ENCODE measurements around the gene CETP. TPM values are rescaled to one million over a fixed set of nuclear protein-coding genes. Genes with fewer than 3 reads are reported as not detected.

Gene CETP
- total and polyA plus RNA-seq, 4 donors = 3.3 to 24.0 (median 6.3) TPM

GRCh38 chr16:57024894-57025680 is 63.3 kb downstream of the CETP start:
- TF ChIP-seq RAD21 (IDR thresholded peaks at IDR 0.05) (no peak), REST (IDR thresholded peaks at IDR 0.05) (no peak), JUND (IDR thresholded peaks at IDR 0.05) (no peak), GABPA (IDR thresholded peaks at IDR 0.05 in 1 of 2, conservative IDR thresholded peaks at IDR 0.05 in 1 of 2) (no peak), ZBTB33 (IDR thresholded peaks at IDR 0.05) (no peak), SP1 (IDR thresholded peaks at IDR 0.05) (no peak), FOXA1 (IDR thresholded peaks at IDR 0.05) (no peak), TAF1 (conservative IDR thresholded peaks at IDR 0.05) (no peak), HNF4G (IDR thresholded peaks at IDR 0.05) (no peak), NR2F2 (IDR thresholded peaks at IDR 0.05) (no peak), YY1 (IDR thresholded peaks at IDR 0.05) (no peak), RXRA (IDR thresholded peaks at IDR 0.05) (no peak), FOXA2 (IDR thresholded peaks at IDR 0.05) (no peak), MAX (IDR thresholded peaks at IDR 0.05) (no peak), HNF4A (conservative IDR thresholded peaks at IDR 0.05) (no peak), EGR1 (IDR thresholded peaks at IDR 0.05; ENCODE audit: low read depth in 2 of 2) (no peak)
- TF ChIP-seq, protein P1, sequence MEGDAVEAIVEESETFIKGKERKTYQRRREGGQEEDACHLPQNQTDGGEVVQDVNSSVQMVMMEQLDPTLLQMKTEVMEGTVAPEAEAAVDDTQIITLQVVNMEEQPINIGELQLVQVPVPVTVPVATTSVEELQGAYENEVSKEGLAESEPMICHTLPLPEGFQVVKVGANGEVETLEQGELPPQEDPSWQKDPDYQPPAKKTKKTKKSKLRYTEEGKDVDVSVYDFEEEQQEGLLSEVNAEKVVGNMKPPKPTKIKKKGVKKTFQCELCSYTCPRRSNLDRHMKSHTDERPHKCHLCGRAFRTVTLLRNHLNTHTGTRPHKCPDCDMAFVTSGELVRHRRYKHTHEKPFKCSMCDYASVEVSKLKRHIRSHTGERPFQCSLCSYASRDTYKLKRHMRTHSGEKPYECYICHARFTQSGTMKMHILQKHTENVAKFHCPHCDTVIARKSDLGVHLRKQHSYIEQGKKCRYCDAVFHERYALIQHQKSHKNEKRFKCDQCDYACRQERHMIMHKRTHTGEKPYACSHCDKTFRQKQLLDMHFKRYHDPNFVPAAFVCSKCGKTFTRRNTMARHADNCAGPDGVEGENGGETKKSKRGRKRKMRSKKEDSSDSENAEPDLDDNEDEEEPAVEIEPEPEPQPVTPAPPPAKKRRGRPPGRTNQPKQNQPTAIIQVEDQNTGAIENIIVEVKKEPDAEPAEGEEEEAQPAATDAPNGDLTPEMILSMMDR (IDR thresholded peaks at IDR 0.05; ENCODE audit: low read depth, low read length, missing input control) = no peak
- TF ChIP-seq, protein P2, sequence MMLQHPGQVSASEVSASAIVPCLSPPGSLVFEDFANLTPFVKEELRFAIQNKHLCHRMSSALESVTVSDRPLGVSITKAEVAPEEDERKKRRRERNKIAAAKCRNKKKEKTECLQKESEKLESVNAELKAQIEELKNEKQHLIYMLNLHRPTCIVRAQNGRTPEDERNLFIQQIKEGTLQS (IDR thresholded peaks at IDR 0.05) = no peak
- no peak for DNase-seq (ENCODE audit: low spot score)
- no peaks in the 10 kb centered on the region for H3K27me3 ChIP-seq (ENCODE audit: control insufficient read depth in 4 of 4, insufficient read depth in 4 of 4, low read length in 3 of 4)
- H3K4me1 ChIP-seq (ENCODE audit: control insufficient read depth in 4 of 4, insufficient read depth in 4 of 4, low read length in 3 of 4) = no peaks in the 10 kb centered on the region
- 94% methylated on average over 19 of the region's 19 CpGs for WGBS
- H3K9ac ChIP-seq (ENCODE audit: low read depth in 1 of 2, low read length in 2 of 2) = no peak overlapping the region
- no peak overlapping the region for H3K4me3 ChIP-seq (ENCODE audit: low read depth in 1 of 3, low read length in 3 of 3)
- H3K27ac ChIP-seq (ENCODE audit: low read depth in 1 of 2, low read length in 2 of 2) = no peak overlapping the region
- peaks cover 7 to 10% (median 9%) of the 10 kb centered on the region in 4 donors for H3K36me3 ChIP-seq (ENCODE audit: control insufficient read depth in 4 of 4, insufficient read depth in 3 of 4, low read depth in 1 of 4, low read length in 3 of 4)
- no peaks in the 10 kb centered on the region for H3K9me3 ChIP-seq (ENCODE audit: control insufficient read depth in 4 of 4, low read length in 3 of 4)

Measured in liver (tissue), 9 donors.